Anterior cingulate cortex (tissue), 58 donors: Measurements from ENCODE around the gene CHST15.

Experiments
- DNase-seq, 58 donors: peaks; one replicate each; lab custom pipeline; 2025; lab: John Stamatoyannopoulos, UW

Gene CHST15

GRCh38 chr10:124018886-124019525, 74.4 kb downstream of the CHST15 start:
- no peak for DNase-seq

- no peak for DNase-seq
Observed at GRCh38 chr10:124017729-124018128, 75.7 kb downstream of the CHST15 start.

GRCh38 chr10:124016804-124017375, 76.5 kb downstream of the CHST15 start:
- no peak for DNase-seq

- DNase-seq = no peak
Observed at GRCh38 chr10:124015991-124016390, 77.4 kb downstream of the CHST15 start.

- DNase-seq = peak in 1 of 58 donors; percentile 45
Observed at GRCh38 chr10:124014416-124015154, 78.8 kb downstream of the CHST15 start.

GRCh38 chr10:124013916-124014315, 79.5 kb downstream of the CHST15 start:
- no peak for DNase-seq

- no peak for DNase-seq
Observed at GRCh38 chr10:124012991-124013390, 80.4 kb downstream of the CHST15 start.

- no peak for DNase-seq
Observed at GRCh38 chr10:124012583-124012982, 80.8 kb downstream of the CHST15 start.

- DNase-seq = no peak
Observed at GRCh38 chr10:124012066-124012465, 81.3 kb downstream of the CHST15 start.

GRCh38 chr10:124011464-124011863, 81.9 kb downstream of the CHST15 start:
- DNase-seq = no peak

GRCh38 chr10:124010563-124011131, 82.8 kb downstream of the CHST15 start:
- peak in 3 of 58 donors; percentile 9 to 24 (median 23) for DNase-seq

GRCh38 chr10:124010024-124010423, 83.4 kb downstream of the CHST15 start:
- DNase-seq = no peak

GRCh38 chr10:124009231-124010015, 84.0 kb downstream of the CHST15 start:
- DNase-seq = no peak

- DNase-seq = no peak
Observed at GRCh38 chr10:124008681-124009080, 84.7 kb downstream of the CHST15 start.

GRCh38 chr10:124008187-124008586, 85.2 kb downstream of the CHST15 start:
- no peak for DNase-seq

GRCh38 chr10:124007773-124008145, 85.6 kb downstream of the CHST15 start:
- DNase-seq = no peak

- DNase-seq = no peak
Observed at GRCh38 chr10:124007102-124007772, 86.2 kb downstream of the CHST15 start.

GRCh38 chr10:124006526-124006925, 86.9 kb downstream of the CHST15 start:
- DNase-seq = no peak

- DNase-seq = no peak
Observed at GRCh38 chr10:124005991-124006392, 87.4 kb downstream of the CHST15 start.

- DNase-seq = no peak
Observed at GRCh38 chr10:124005091-124005490, 88.3 kb downstream of the CHST15 start.
